HCT116 (cell line): ENCODE measurements around the gene PLAGL2.

ENCODE experiments used
- CEBPB ChIP-seq: IDR thresholded peaks from 2 replicates; pipeline ENCODE4 v1.6.1; 2012; ENCODE audit warnings: low read depth
- CTCF ChIP-seq, 3 experiments: fragments of 200-600 bp in 1 of 3; sonication (generic) in 1 of 3; IDR thresholded peaks in 2 of 3; conservative IDR thresholded peaks in 1 of 3; 2 replicates each; pipeline ENCODE4 v1.5.1; 2012 to 2017; ENCODE audit warnings: low read depth in 2 of 3, low read length in 2 of 3, antibody characterized with exemption in 1 of 3, borderline replicate concordance in 1 of 3, control low read depth in 1 of 3, mild to moderate bottlenecking in 1 of 3, mixed read lengths in 1 of 3, mixed run types in 1 of 3, moderate library complexity in 1 of 3; ENCODE audit not compliant: insufficient read depth in 1 of 3
- EZH2 ChIP-seq: fragments of 200-600 bp; sonication (generic); IDR thresholded peaks from 2 replicates; pipeline ENCODE4 v1.6.1; 2017; ENCODE audit warnings: antibody characterized with exemption, mixed run types
- JUND ChIP-seq: IDR thresholded peaks from 2 replicates; pipeline ENCODE4 v1.6.1; 2012
- POLR2A ChIP-seq: IDR thresholded peaks from 2 replicates; pipeline ENCODE4 v1.7.0; 2011; ENCODE audit warnings: borderline replicate concordance; ENCODE audit not compliant: insufficient read depth, insufficient read length; ENCODE audit errors: extremely low read depth
- SIN3A ChIP-seq: IDR thresholded peaks from 2 replicates; pipeline ENCODE4 v1.6.1; 2012; ENCODE audit warnings: low read depth
- SP1 ChIP-seq: IDR thresholded peaks from 2 replicates; pipeline ENCODE4 v1.6.1; 2012; ENCODE audit warnings: low read depth
- ZFX ChIP-seq: fragments of 450-650 bp; IDR thresholded peaks from 2 replicates; pipeline ENCODE4 v1.6.1; 2017
- ZNF274 ChIP-seq: fragments of 200-500 bp; sonication (Bioruptor generic); IDR thresholded peaks from 2 replicates; pipeline ENCODE4 v1.6.1; 2014; ENCODE audit warnings: mild to moderate bottlenecking, low read depth, low read length, inconsistent platforms
- TF ChIP-seq, protein P1 (sequence below): IDR thresholded peaks from 2 replicates; pipeline ENCODE4 v1.6.1; 2012
- TF ChIP-seq, protein P2 (sequence below): IDR thresholded peaks from 2 replicates; pipeline ENCODE4 v1.6.1; 2012; ENCODE audit warnings: low read depth

DNA sequence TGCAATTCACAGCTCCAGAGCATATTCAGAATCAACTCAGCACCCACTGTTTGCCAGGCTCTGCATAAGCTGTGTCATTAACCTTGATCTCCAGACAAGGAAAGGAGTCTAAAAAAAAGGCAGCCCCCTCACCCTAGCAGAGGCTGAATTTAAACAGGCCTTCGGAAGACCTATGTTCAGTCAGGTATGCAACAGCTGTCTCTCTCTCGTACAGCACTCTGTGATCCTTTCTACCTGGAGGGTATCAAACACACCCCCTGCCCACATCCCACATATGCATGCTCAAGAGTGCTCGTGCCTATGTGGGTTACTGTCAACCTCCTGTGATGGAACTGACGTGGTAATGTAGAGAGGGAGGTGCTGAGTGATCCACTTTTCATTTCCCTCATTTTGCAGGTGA lies 8.5 kb downstream of the PLAGL2 start:
- TF ChIP-seq SP1: no peak
- TF ChIP-seq, protein P1, sequence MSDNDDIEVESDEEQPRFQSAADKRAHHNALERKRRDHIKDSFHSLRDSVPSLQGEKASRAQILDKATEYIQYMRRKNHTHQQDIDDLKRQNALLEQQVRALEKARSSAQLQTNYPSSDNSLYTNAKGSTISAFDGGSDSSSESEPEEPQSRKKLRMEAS: no peak
- no peak for TF ChIP-seq SIN3A
- TF ChIP-seq EZH2: no peak
- TF ChIP-seq CTCF (IDR thresholded peaks at IDR 0.05 in 2 of 3, conservative IDR thresholded peaks at IDR 0.05 in 1 of 3; ENCODE audit: borderline replicate concordance in 1 of 3, insufficient read depth in 1 of 3, low read depth in 2 of 3, low read length in 2 of 3): no peak
- TF ChIP-seq, protein P2, sequence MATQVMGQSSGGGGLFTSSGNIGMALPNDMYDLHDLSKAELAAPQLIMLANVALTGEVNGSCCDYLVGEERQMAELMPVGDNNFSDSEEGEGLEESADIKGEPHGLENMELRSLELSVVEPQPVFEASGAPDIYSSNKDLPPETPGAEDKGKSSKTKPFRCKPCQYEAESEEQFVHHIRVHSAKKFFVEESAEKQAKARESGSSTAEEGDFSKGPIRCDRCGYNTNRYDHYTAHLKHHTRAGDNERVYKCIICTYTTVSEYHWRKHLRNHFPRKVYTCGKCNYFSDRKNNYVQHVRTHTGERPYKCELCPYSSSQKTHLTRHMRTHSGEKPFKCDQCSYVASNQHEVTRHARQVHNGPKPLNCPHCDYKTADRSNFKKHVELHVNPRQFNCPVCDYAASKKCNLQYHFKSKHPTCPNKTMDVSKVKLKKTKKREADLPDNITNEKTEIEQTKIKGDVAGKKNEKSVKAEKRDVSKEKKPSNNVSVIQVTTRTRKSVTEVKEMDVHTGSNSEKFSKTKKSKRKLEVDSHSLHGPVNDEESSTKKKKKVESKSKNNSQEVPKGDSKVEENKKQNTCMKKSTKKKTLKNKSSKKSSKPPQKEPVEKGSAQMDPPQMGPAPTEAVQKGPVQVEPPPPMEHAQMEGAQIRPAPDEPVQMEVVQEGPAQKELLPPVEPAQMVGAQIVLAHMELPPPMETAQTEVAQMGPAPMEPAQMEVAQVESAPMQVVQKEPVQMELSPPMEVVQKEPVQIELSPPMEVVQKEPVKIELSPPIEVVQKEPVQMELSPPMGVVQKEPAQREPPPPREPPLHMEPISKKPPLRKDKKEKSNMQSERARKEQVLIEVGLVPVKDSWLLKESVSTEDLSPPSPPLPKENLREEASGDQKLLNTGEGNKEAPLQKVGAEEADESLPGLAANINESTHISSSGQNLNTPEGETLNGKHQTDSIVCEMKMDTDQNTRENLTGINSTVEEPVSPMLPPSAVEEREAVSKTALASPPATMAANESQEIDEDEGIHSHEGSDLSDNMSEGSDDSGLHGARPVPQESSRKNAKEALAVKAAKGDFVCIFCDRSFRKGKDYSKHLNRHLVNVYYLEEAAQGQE: no peak
- no peak for TF ChIP-seq POLR2A
- no peak for TF ChIP-seq CEBPB
- no peak for TF ChIP-seq ZFX
- TF ChIP-seq JUND: no peak
- no peak for TF ChIP-seq ZNF274
